Suprapubic skin (tissue), 4 donors: ENCODE measurements around the gene FGD3. TPM values are rescaled to one million over a fixed set of nuclear protein-coding genes. Genes with fewer than 3 reads are reported as not detected.
A peak's percentile ranks its signal among the peaks of the same experiment; 100 is the strongest.

Source experiments
- DNase-seq, 2 donors: peaks; one replicate each; pipeline ENCODE4 v3.0.0-alpha.2; 2019; ENCODE audit warnings: low spot score in 2 of 2
- H3K27ac ChIP-seq: fragments of 200-600 bp; sonication (generic); one replicate; pipeline ENCODE4 v1.5.1; 2019
- H3K27me3 ChIP-seq: fragments of 200-600 bp; sonication (generic); one replicate; pipeline ENCODE4 v1.5.1; 2019
- H3K36me3 ChIP-seq: fragments of 200-600 bp; sonication (generic); one replicate; pipeline ENCODE4 v1.5.1; 2019
- H3K4me1 ChIP-seq: fragments of 200-600 bp; sonication (generic); one replicate; pipeline ENCODE4 v1.5.1; 2019
- H3K4me3 ChIP-seq: fragments of 200-600 bp; sonication (generic); one replicate; pipeline ENCODE4 v1.5.1; 2019; ENCODE audit warnings: mild to moderate bottlenecking
- H3K9me3 ChIP-seq: fragments of 200-600 bp; sonication (generic); one replicate; pipeline ENCODE4 v1.5.1; 2019
- CTCF ChIP-seq, 2 donors: fragments of 200-600 bp in 1 of 2; fragments of 450-650 bp in 1 of 2; sonication (generic) in 1 of 2; IDR thresholded peaks; one replicate each; pipeline ENCODE4 v1.5.1; 2016 to 2019; ENCODE audit warnings: antibody characterized with exemption in 2 of 2, mild to moderate bottlenecking in 1 of 2, moderate library complexity in 1 of 2
- EP300 ChIP-seq: sonication (generic); formaldehyde crosslinking; IDR thresholded peaks from one replicate; pipeline ENCODE4 v1.6.1; 2017; ENCODE audit warnings: antibody characterized with exemption
- POLR2A ChIP-seq, 2 donors: fragments of 450-650 bp; IDR thresholded peaks; one replicate each; pipeline ENCODE4 v1.6.1; 2017; ENCODE audit warnings: antibody characterized with exemption in 2 of 2, mild to moderate bottlenecking in 2 of 2, moderate library complexity in 2 of 2
- POLR2AphosphoS5 ChIP-seq, 3 donors: sonication (generic); formaldehyde crosslinking; IDR thresholded peaks; one replicate each; pipeline ENCODE4 v1.6.1; 2017; ENCODE audit warnings: antibody characterized with exemption in 3 of 3
- WGBS: methylation state at CpG from one replicate; pipeline ENCODE4 v1.1.5; 2018; 5-methylcytosine and 5-hydroxymethylcytosine counted together
- total RNA-seq, 4 donors: library from RNA; depleted of rRNA; stranded (reverse); fragments of >200 nt; gene quantifications; one replicate each; pipeline ENCODE4 v1.1.0, GENCODE V29; 2016

The FGD3 gene
- total RNA-seq, 4 donors from 2014 or later: 4.6 to 9.2 (median 6.6) TPM

- H3K27ac ChIP-seq: peak overlapping the region; percentile 71
These were observed 17.3 kb downstream of the FGD3 start for GRCh38 chr9:92964607-92965060.

GRCh38 chr9:92965061-92965758 lies 17.9 kb downstream of the FGD3 start:
- H3K4me3 ChIP-seq: peak overlapping the region; percentile 37
- H3K36me3 ChIP-seq: no peaks in the 10 kb centered on the region
- peak; percentile 61 to 78 for DNase-seq
- TF ChIP-seq CTCF (IDR thresholded peaks at IDR 0.05) (no peak), EP300 (no peak), POLR2AphosphoS5 (IDR thresholded peaks at IDR 0.05) (no peak), POLR2A (IDR thresholded peaks at IDR 0.05) (no peak)
- no peaks in the 10 kb centered on the region for H3K27me3 ChIP-seq
- WGBS: no CpG with 5 or more reads among the region's 19 CpGs
- no peaks in the 10 kb centered on the region for H3K9me3 ChIP-seq
- H3K27ac ChIP-seq: peak overlapping the region; percentile 71
- peaks cover 6% of the 10 kb centered on the region for H3K4me1 ChIP-seq

More at GRCh38 chr9:92964607-92965060, 17.3 kb downstream of the FGD3 start:
- no peaks in the 10 kb centered on the region for H3K9me3 ChIP-seq
- no peaks in the 10 kb centered on the region for H3K27me3 ChIP-seq
- 80% methylated on average over 1 of the region's 17 CpGs for WGBS
- peak; percentile 51 to 74 for DNase-seq
- H3K4me3 ChIP-seq: peak overlapping the region; percentile 37
- no peaks in the 10 kb centered on the region for H3K36me3 ChIP-seq
- peaks cover 6% of the 10 kb centered on the region for H3K4me1 ChIP-seq
- TF ChIP-seq POLR2AphosphoS5 (IDR thresholded peaks at IDR 0.05) (no peak), CTCF (IDR thresholded peaks at IDR 0.05) (no peak), EP300 (no peak), POLR2A (IDR thresholded peaks at IDR 0.05) (no peak)

- TF ChIP-seq POLR2AphosphoS5 (IDR thresholded peaks at IDR 0.05): no peak
- Histone ChIP-seq H3K4me1 (peaks cover 6% of the 10 kb centered on the region), H3K27ac (no peak overlapping the region), H3K9me3 (no peaks in the 10 kb centered on the region), H3K27me3 (no peaks in the 10 kb centered on the region), H3K36me3 (no peaks in the 10 kb centered on the region), H3K4me3 (peak overlapping the region; percentile 37)
- peak; percentile 31 to 74 for DNase-seq
- 70% methylated on average over 16 of the region's 17 CpGs for WGBS
These were observed 18.6 kb downstream of the FGD3 start for GRCh38 chr9:92965759-92966517.

- H3K4me1 ChIP-seq: peaks cover 6% of the 10 kb centered on the region
- TF ChIP-seq CTCF (IDR thresholded peaks at IDR 0.05) (no peak), POLR2A (IDR thresholded peaks at IDR 0.05) (no peak), EP300 (no peak), POLR2AphosphoS5 (IDR thresholded peaks at IDR 0.05) (no peak)
- 97% methylated on average over 5 of the region's 5 CpGs for WGBS
- H3K9me3 ChIP-seq: no peaks in the 10 kb centered on the region
- no peaks in the 10 kb centered on the region for H3K36me3 ChIP-seq
- no peaks in the 10 kb centered on the region for H3K27me3 ChIP-seq
- no peak overlapping the region for H3K27ac ChIP-seq
- H3K4me3 ChIP-seq: peak overlapping the region; percentile 37
- DNase-seq: peak; percentile 40 to 48
These were observed 19.1 kb downstream of the FGD3 start for GRCh38 chr9:92966518-92966800.

- Histone ChIP-seq H3K4me3 (no peak overlapping the region), H3K36me3 (no peaks in the 10 kb centered on the region), H3K9me3 (no peaks in the 10 kb centered on the region), H3K4me1 (peaks cover 6% of the 10 kb centered on the region), H3K27me3 (no peaks in the 10 kb centered on the region), H3K27ac (no peak overlapping the region)
- WGBS: 78% methylated on average over 8 of the region's 8 CpGs
- TF ChIP-seq POLR2A (IDR thresholded peaks at IDR 0.05) (no peak), EP300 (no peak), POLR2AphosphoS5 (IDR thresholded peaks at IDR 0.05) (no peak), CTCF (IDR thresholded peaks at IDR 0.05) (no peak)
- DNase-seq: peak; percentile 47 to 53
These were observed 20.8 kb downstream of the FGD3 start for GRCh38 chr9:92968081-92968480.
